H9 (cell line): ENCODE results near the gene ZSWIM4. TPM values are rescaled to one million over a fixed set of nuclear protein-coding genes. Genes with fewer than 3 reads are reported as not detected.
A peak's percentile ranks its signal among the peaks of the same experiment; 100 is the strongest.

Experiments
- DNase-seq: peaks from one replicate; pipeline ENCODE4 v3.0.0-alpha.2; 2017
- H2AFZ ChIP-seq: one replicate; pipeline ENCODE4 v1.6.1; 2013; ENCODE audit warnings: mild to moderate bottlenecking, low read length, control low read depth, moderate library complexity
- H2AK5ac ChIP-seq: 2 replicates; pipeline ENCODE4 v1.6.1; 2013; ENCODE audit warnings: low read length, control low read depth, mixed read lengths; ENCODE audit not compliant: insufficient read length
- H2BK120ac ChIP-seq: one replicate; pipeline ENCODE4 v1.6.1; 2013; ENCODE audit warnings: low read depth, mild to moderate bottlenecking, low read length, control low read depth, inconsistent platforms; ENCODE audit not compliant: poor library complexity, severe bottlenecking
- H2BK12ac ChIP-seq: 2 replicates; pipeline ENCODE4 v1.6.1; 2013; ENCODE audit warnings: low read length, control low read depth, mixed read lengths, low read depth; ENCODE audit not compliant: insufficient read length
- H2BK15ac ChIP-seq: 2 replicates; pipeline ENCODE4 v1.6.1; 2013; ENCODE audit warnings: low read depth, low read length, control low read depth
- H2BK20ac ChIP-seq: one replicate; pipeline ENCODE4 v1.6.1; 2013; ENCODE audit warnings: low read depth, mild to moderate bottlenecking, low read length, control low read depth, inconsistent platforms; ENCODE audit not compliant: poor library complexity, severe bottlenecking
- H2BK5ac ChIP-seq: 2 replicates; pipeline ENCODE4 v1.6.1; 2013; ENCODE audit warnings: low read length, control low read depth, mixed read lengths; ENCODE audit not compliant: insufficient read length
- H3K14ac ChIP-seq: 2 replicates; pipeline ENCODE4 v1.6.1; 2013; ENCODE audit warnings: low read length, control low read depth; ENCODE audit not compliant: insufficient read depth
- H3K18ac ChIP-seq: 2 replicates; pipeline ENCODE4 v1.6.1; 2013; ENCODE audit warnings: low read depth, mild to moderate bottlenecking, mixed read lengths, low read length, control low read depth; ENCODE audit not compliant: insufficient read length
- H3K23ac ChIP-seq: 2 replicates; pipeline ENCODE4 v1.6.1; 2013; ENCODE audit warnings: low read length, control low read depth, mixed read lengths, low read depth; ENCODE audit not compliant: insufficient read length
- H3K23me2 ChIP-seq: 2 replicates; pipeline ENCODE4 v1.6.1; 2013; ENCODE audit warnings: low read depth, mild to moderate bottlenecking, mixed read lengths, low read length, control low read depth; ENCODE audit not compliant: insufficient read length, poor library complexity, severe bottlenecking
- H3K27ac ChIP-seq: 2 replicates; pipeline ENCODE4 v1.5.1; 2013; ENCODE audit warnings: low read length, control low read depth, mixed read lengths, low read depth; ENCODE audit not compliant: insufficient read length
- H3K27me3 ChIP-seq: 2 replicates; pipeline ENCODE4 v1.6.1; 2013; ENCODE audit warnings: low read length, control low read depth, inconsistent platforms; ENCODE audit not compliant: insufficient read depth
- H3K4ac ChIP-seq: 2 replicates; pipeline ENCODE4 v1.6.1; 2013; ENCODE audit warnings: low read depth, mild to moderate bottlenecking, control low read depth, inconsistent platforms, low read length, moderate library complexity
- H3K4me1 ChIP-seq: 2 replicates; pipeline ENCODE4 v1.6.1; 2013; ENCODE audit warnings: low read length, control low read depth, inconsistent platforms; ENCODE audit not compliant: insufficient read depth
- H3K4me2 ChIP-seq: 2 replicates; pipeline ENCODE4 v1.6.1; 2013; ENCODE audit warnings: low read length, control low read depth, mixed read lengths; ENCODE audit not compliant: insufficient read length, insufficient read depth
- H3K56ac ChIP-seq: 2 replicates; pipeline ENCODE4 v1.6.1; 2013; ENCODE audit warnings: low read depth, mild to moderate bottlenecking, mixed read lengths, low read length, control low read depth; ENCODE audit not compliant: insufficient read length
- H3K79me1 ChIP-seq: 2 replicates; pipeline ENCODE4 v1.6.1; 2013; ENCODE audit warnings: low read depth, mild to moderate bottlenecking, moderate library complexity, low read length, control low read depth, inconsistent platforms; ENCODE audit not compliant: insufficient read depth, poor library complexity, severe bottlenecking
- H3K79me2 ChIP-seq: 2 replicates; pipeline ENCODE4 v1.6.1; 2013; ENCODE audit warnings: low read length, control low read depth, inconsistent platforms; ENCODE audit not compliant: insufficient read depth
- H3K9ac ChIP-seq: 2 replicates; pipeline ENCODE4 v1.6.1; 2013; ENCODE audit warnings: low read length, control low read depth, mixed read lengths; ENCODE audit not compliant: insufficient read length; ENCODE audit errors: extremely low read depth
- H3K9me3 ChIP-seq: one replicate; pipeline ENCODE4 v1.6.1; 2013; ENCODE audit warnings: low read depth, low read length, inconsistent platforms; ENCODE audit not compliant: control insufficient read depth
- H3T11ph ChIP-seq: one replicate; pipeline ENCODE4 v1.6.1; 2013; ENCODE audit warnings: mild to moderate bottlenecking, low read length, control low read depth, inconsistent platforms
- H4K20me1 ChIP-seq: one replicate; pipeline ENCODE4 v1.6.1; 2013; ENCODE audit not compliant: control insufficient read depth, insufficient read length, insufficient read depth
- H4K5ac ChIP-seq: 2 replicates; pipeline ENCODE4 v1.6.1; 2013; ENCODE audit warnings: low read depth, mild to moderate bottlenecking, mixed read lengths, low read length, control low read depth; ENCODE audit not compliant: insufficient read length
- H4K8ac ChIP-seq: replicated peaks from 2 replicates; pipeline ENCODE4 v1.6.1; 2013; ENCODE audit warnings: low read length, control low read depth, mixed read lengths, low read depth; ENCODE audit not compliant: insufficient read length
- H4K91ac ChIP-seq: 2 replicates; pipeline ENCODE4 v1.6.1; 2013; ENCODE audit warnings: low read depth, mild to moderate bottlenecking, moderate library complexity, mixed read lengths, low read length, control low read depth; ENCODE audit not compliant: insufficient read length
- H3K27ac Mint-ChIP-seq, 3 experiments: 2 replicates in 2 of 3; 3 replicates in 1 of 3; pipeline ENCODE4 v1.8.0; 2020 to 2021; ENCODE audit warnings: mixed read lengths in 3 of 3, mild to moderate bottlenecking in 1 of 3, moderate library complexity in 1 of 3
- H3K27me3 Mint-ChIP-seq: 2 replicates; pipeline ENCODE4 v1.8.0; 2021; ENCODE audit warnings: low read depth, mild to moderate bottlenecking, moderate library complexity, mixed read lengths
- H3K36me3 Mint-ChIP-seq, 3 experiments: 2 replicates in 2 of 3; 3 replicates in 1 of 3; pipeline ENCODE4 v1.8.0; 2020 to 2021; ENCODE audit warnings: low read depth in 3 of 3, mixed read lengths in 3 of 3; ENCODE audit not compliant: insufficient read depth in 1 of 3
- H3K4me1 Mint-ChIP-seq, 2 experiments: 2 replicates each; pipeline ENCODE4 v1.8.0; 2020; ENCODE audit warnings: mixed read lengths in 2 of 2
- H3K4me3 Mint-ChIP-seq, 2 experiments: 2 replicates in 1 of 2; 3 replicates in 1 of 2; pipeline ENCODE4 v1.8.0; 2020 to 2021; ENCODE audit warnings: mild to moderate bottlenecking in 2 of 2, mixed read lengths in 2 of 2, moderate library complexity in 1 of 2
- H3K9me3 Mint-ChIP-seq, 2 experiments: 2 replicates in 1 of 2; 3 replicates in 1 of 2; pipeline ENCODE4 v1.8.0; 2020; ENCODE audit warnings: mild to moderate bottlenecking in 2 of 2, mixed read lengths in 2 of 2, moderate library complexity in 1 of 2
- CTCF ChIP-seq: fragments of 200-600 bp; sonication (generic); conservative IDR thresholded peaks from 3 replicates; pipeline ENCODE4 v1.8.0; 2021; ENCODE audit warnings: antibody characterized with exemption, mild to moderate bottlenecking
- WGBS: extraction: QIAGEN DNeasy Blood & Tissue Kit; methylation state at CpG from one replicate; pipeline ENCODE4 v1.1.7; 2013; ENCODE audit warnings: missing lambda C conversion rate, low lambda C conversion rate, mixed read lengths; ENCODE audit not compliant: insufficient read length; ENCODE audit errors: extremely low coverage; 5-methylcytosine and 5-hydroxymethylcytosine counted together
- microRNA-seq: library from miRNA; unstranded; fragments of <30 nt; microRNA quantifications from one replicate; pipeline ENCODE4, GENCODE V29; 2020; ENCODE audit warnings: borderline microRNAs expressed
- total RNA-seq: library from RNA; stranded (reverse); gene quantifications from 2 replicates; pipeline ENCODE4 v1.2.1, GENCODE V29; 2021

The ZSWIM4 gene
- total RNA-seq, 1 experiment from 2014 or later = 50.7 TPM

GRCh38 chr19:13881251-13881691 is 86.0 kb downstream of the ZSWIM4 start:
- Histone ChIP-seq H2AFZ (no peak overlapping the region), H3K9me3 (no peaks in the 10 kb centered on the region), H3K9ac (no peak overlapping the region), H3K23me2 (peaks cover 3% of the 10 kb centered on the region), H3K14ac (no peak overlapping the region), H3K56ac (no peak overlapping the region), H3K18ac (peak overlapping the region; percentile 6), H2AK5ac (no peak overlapping the region), H2BK20ac (no peak overlapping the region), H3K4ac (no peak overlapping the region), H4K91ac (no peak overlapping the region), H3K79me1 (no peaks in the 10 kb centered on the region), H4K20me1 (no peaks in the 10 kb centered on the region), H2BK12ac (no peak overlapping the region), H2BK120ac (no peak overlapping the region), H2BK5ac (no peak overlapping the region), H3K23ac (no peak overlapping the region), H4K5ac (no peak overlapping the region), H3T11ph (no peak overlapping the region), H3K27me3 (no peaks in the 10 kb centered on the region; the same call in 1 of the 2 replicates), H4K8ac (no peak overlapping the region), H3K4me2 (no peak overlapping the region), H3K79me2 (no peaks in the 10 kb centered on the region), H2BK15ac (no peak overlapping the region), H3K4me1 (peaks cover 3% of the 10 kb centered on the region; the same call in 1 of the 2 replicates), H3K27ac (no peak overlapping the region)
- Mint-ChIP-seq H3K4me1 (peaks cover 20 to 27% of the 10 kb centered on the region in 2 experiments), H3K36me3 (no peaks in the 10 kb centered on the region), H3K27ac (peak overlapping the region in 2 of 3 experiments; percentile 82 to 90; a peak in 3 of 7 replicates), H3K27me3 (peaks cover 29% of the 10 kb centered on the region), H3K4me3 (peak overlapping the region in 1 of 2 experiments; percentile 60; a peak in 2 of 5 replicates), H3K9me3 (no peaks in the 10 kb centered on the region; a peak in 1 of 5 replicates)
- WGBS = no CpG with 5 or more reads among the region's 12 CpGs
- TF ChIP-seq CTCF = no peak
- DNase-seq = peak; percentile 84

Small RNAs within 50 kb of the gene (microRNA-seq; reads per million reads assigned to microRNA genes)
- 39.5 reads per million, percentile 64 among the genes with 10 or more reads in this experiment for gene MIR181C
- gene MIR181D = 30.3 reads per million, percentile 60 among the genes with 10 or more reads in this experiment

Other genes starting within 250 kb of the ZSWIM4 start
- 17.2 and 19.5 TPM in 2 replicates for gene MRI1, start 30.9 kb upstream of the ZSWIM4 start, total RNA-seq
- 127 and 129 TPM in 2 replicates for gene C19orf53, start 21.0 kb upstream of the ZSWIM4 start, total RNA-seq
- not detected in 2 replicates for gene NANOS3, start 81.7 kb downstream of the ZSWIM4 start, total RNA-seq
- 4.7 and 6.7 TPM in 2 replicates for gene BRME1, start 110.7 kb downstream of the ZSWIM4 start, total RNA-seq
- gene CC2D1A, start 110.8 kb downstream of the ZSWIM4 start, total RNA-seq = 42.7 and 48.5 TPM in 2 replicates
- gene PODNL1, start 143.0 kb downstream of the ZSWIM4 start, total RNA-seq = 0.68 TPM in 2 replicates
- 82.2 and 82.5 TPM in 2 replicates for gene DCAF15, start 157.1 kb downstream of the ZSWIM4 start, total RNA-seq
- 19.2 and 21.4 TPM in 2 replicates for gene RFX1, start 210.9 kb downstream of the ZSWIM4 start, total RNA-seq
- not detected in 2 replicates for gene RLN3, start 232.7 kb downstream of the ZSWIM4 start, total RNA-seq
- 13.6 and 14.6 TPM in 2 replicates for gene IL27RA, start 236.3 kb downstream of the ZSWIM4 start, total RNA-seq